RPMI7951 (cell line): Measurements from ENCODE around the gene TSGA10. TPM values are rescaled to one million over a fixed set of nuclear protein-coding genes. Genes with fewer than 3 reads are reported as not detected.

Experiments
- DNase-seq: peaks from one replicate; pipeline ENCODE4 v3.0.0-alpha.2; 2012; ENCODE audit warnings: low read depth
- total RNA-seq: library from RNA; depleted of rRNA; stranded (reverse); fragments of >200 nt; shearing (Covaris generic); gene quantifications from 2 replicates; pipeline ENCODE4 v1.2.3, GENCODE V29; 2014; rRNA removed

The TSGA10 gene
- total RNA-seq, 1 experiment from 2014 or later = 3.6 TPM

GRCh38 chr2:98947554-98947953 lies 207.2 kb downstream of the TSGA10 start:
- DNase-seq = no peak

Other genes starting within 250 kb of the TSGA10 start
- not detected in 2 replicates for gene CRACDL, start 218.7 kb downstream of the TSGA10 start, total RNA-seq
- 0.24 TPM in 1 of 2 replicates, not detected in the other for gene C2orf15, start 13.2 kb downstream of the TSGA10 start, total RNA-seq
- 8.3 and 8.4 TPM in 2 replicates for gene LIPT1, start within 50 bp of the TSGA10 start, total RNA-seq
- 71.5 and 77.4 TPM in 2 replicates for gene MITD1, start 26.1 kb upstream of the TSGA10 start, total RNA-seq
- gene MRPL30, start 26.2 kb upstream of the TSGA10 start, total RNA-seq = 68.3 and 71.3 TPM in 2 replicates
- not detected in 2 replicates for gene LYG2, start 100.7 kb upstream of the TSGA10 start, total RNA-seq
- 0.49 and 2.4 TPM in 2 replicates for gene LYG1, start 146.3 kb upstream of the TSGA10 start, total RNA-seq
- 146 and 151 TPM in 2 replicates for gene TXNDC9, start 181.4 kb upstream of the TSGA10 start, total RNA-seq
- 18.2 and 19.5 TPM in 2 replicates for gene EIF5B, start 182.4 kb upstream of the TSGA10 start, total RNA-seq